HG03575 (cell line): ENCODE results near the gene NR2C2.
"Not testable (repeated sequence)": the region's sequence is repeated elsewhere in the genome, so short reads cannot be mapped to it uniquely, and the experiment has no call there.

ENCODE experiments used
- ATAC-seq: cut with Tn5 transposase; IDR thresholded peaks from one replicate; pipeline ENCODE4 v1.9.1; 2021; ENCODE audit not compliant: unreplicated experiment, insufficient number of reproducible peaks, low FRiP score; ENCODE audit errors: extremely low read depth

NR2C2 gene

GRCh38 chr3:14947100-14947885 is at the start of gene NR2C2:
TSS of gene NR2C2 (plus strand) at chr3:14947583. CDS start at chr3:15003915, 56,332 bp downstream.
- ATAC-seq, result no peak

- no peak for ATAC-seq
Measured at GRCh38 chr3:14898929-14899328, 48.5 kb upstream of the NR2C2 start.

GRCh38 chr3:14899993-14900618 is 47.3 kb upstream of the NR2C2 start:
- ATAC-seq, result no peak

GRCh38 chr3:14900881-14901873 is 46.2 kb upstream of the NR2C2 start:
- ATAC-seq, result no peak

- no peak for ATAC-seq
Measured at GRCh38 chr3:14902719-14903118, 44.7 kb upstream of the NR2C2 start.

GRCh38 chr3:14903501-14903900 is 43.9 kb upstream of the NR2C2 start:
- not testable (repeated sequence) for ATAC-seq

- no peak for ATAC-seq
Measured at GRCh38 chr3:14905055-14905657, 42.2 kb upstream of the NR2C2 start.

GRCh38 chr3:14906355-14906971 is 40.9 kb upstream of the NR2C2 start:
- no peak for ATAC-seq

GRCh38 chr3:14907043-14907966 is 40.1 kb upstream of the NR2C2 start:
- ATAC-seq, result no peak

- no peak for ATAC-seq
Measured at GRCh38 chr3:14909250-14909649, 38.1 kb upstream of the NR2C2 start.

GRCh38 chr3:14911651-14912050 is 35.7 kb upstream of the NR2C2 start:
- ATAC-seq, result no peak

- ATAC-seq, result no peak
Measured at GRCh38 chr3:14913071-14913925, 34.1 kb upstream of the NR2C2 start.

- no peak for ATAC-seq
Measured at GRCh38 chr3:14913926-14914778, 33.2 kb upstream of the NR2C2 start.

- ATAC-seq, result no peak
Measured at GRCh38 chr3:14914779-14915117, 32.6 kb upstream of the NR2C2 start.

- no peak for ATAC-seq
Measured at GRCh38 chr3:14915636-14916222, 31.7 kb upstream of the NR2C2 start.

GRCh38 chr3:14918356-14918860 is 29.0 kb upstream of the NR2C2 start:
- ATAC-seq, result no peak
